ENCODE measurements around the gene PTPRD.

Gene PTPRD

GRCh38 chr9:8856396-8857067, 1756.3 kb downstream of the PTPRD start:
- TF ChIP-seq REST (IDR thresholded peaks at IDR 0.05; ENCODE audit: insufficient read depth in 1 of 2, low read depth in 2 of 2, low read length in 2 of 2) (no peak), POLR2AphosphoS5 (IDR thresholded peaks at IDR 0.05; ENCODE audit: low read depth, low read length) (no peak), FOXP2 (optimal IDR thresholded peaks at IDR 0.05; ENCODE audit: borderline replicate concordance, extremely low read depth, extremely low read length, insufficient read depth) (no peak), TAF1 (IDR thresholded peaks at IDR 0.05; ENCODE audit: borderline replicate concordance, insufficient read depth, low read length) (no peak), SIN3A (IDR thresholded peaks at IDR 0.05; ENCODE audit: borderline replicate concordance, insufficient read depth, low read length) (no peak)

- no peak for TF ChIP-seq TAF1 (IDR thresholded peaks at IDR 0.05; ENCODE audit: borderline replicate concordance, insufficient read depth, low read length)
- TF ChIP-seq FOXP2 (optimal IDR thresholded peaks at IDR 0.05; ENCODE audit: borderline replicate concordance, extremely low read depth, extremely low read length, insufficient read depth), result no peak
- TF ChIP-seq POLR2AphosphoS5 (IDR thresholded peaks at IDR 0.05; ENCODE audit: low read depth, low read length), result no peak
- TF ChIP-seq SIN3A (IDR thresholded peaks at IDR 0.05; ENCODE audit: borderline replicate concordance, insufficient read depth, low read length), result no peak
- TF ChIP-seq REST (IDR thresholded peaks at IDR 0.05; ENCODE audit: insufficient read depth in 1 of 2, low read depth in 2 of 2, low read length in 2 of 2), result no peak
These were observed 1757.8 kb downstream of the PTPRD start for GRCh38 chr9:8855046-8855445.

GRCh38 chr9:8852301-8852864, 1760.4 kb downstream of the PTPRD start:
- TF ChIP-seq POLR2AphosphoS5 (IDR thresholded peaks at IDR 0.05; ENCODE audit: low read depth, low read length), result no peak
- TF ChIP-seq SIN3A (IDR thresholded peaks at IDR 0.05; ENCODE audit: borderline replicate concordance, insufficient read depth, low read length), result no peak
- no peak for TF ChIP-seq FOXP2 (optimal IDR thresholded peaks at IDR 0.05; ENCODE audit: borderline replicate concordance, extremely low read depth, extremely low read length, insufficient read depth)
- no peak for TF ChIP-seq TAF1 (IDR thresholded peaks at IDR 0.05; ENCODE audit: borderline replicate concordance, insufficient read depth, low read length)
- TF ChIP-seq REST (IDR thresholded peaks at IDR 0.05; ENCODE audit: insufficient read depth in 1 of 2, low read depth in 2 of 2, low read length in 2 of 2), result no peak

GRCh38 chr9:8850914-8851313, 1761.9 kb downstream of the PTPRD start:
- TF ChIP-seq TAF1 (IDR thresholded peaks at IDR 0.05; ENCODE audit: borderline replicate concordance, insufficient read depth, low read length) (no peak), FOXP2 (optimal IDR thresholded peaks at IDR 0.05; ENCODE audit: borderline replicate concordance, extremely low read depth, extremely low read length, insufficient read depth) (no peak), POLR2AphosphoS5 (IDR thresholded peaks at IDR 0.05; ENCODE audit: low read depth, low read length) (no peak), REST (IDR thresholded peaks at IDR 0.05; ENCODE audit: insufficient read depth in 1 of 2, low read depth in 2 of 2, low read length in 2 of 2) (no peak), SIN3A (IDR thresholded peaks at IDR 0.05; ENCODE audit: borderline replicate concordance, insufficient read depth, low read length) (no peak)

Measured in PFSK-1 (cell line).